HCT116 (cell line): ENCODE measurements around the gene HMGXB4. TPM values are rescaled to one million over a fixed set of nuclear protein-coding genes. Genes with fewer than 3 reads are reported as not detected.

ENCODE experiments used
- microRNA-seq: library from miRNA; unstranded; fragments of <30 nt; microRNA quantifications from one replicate; pipeline ENCODE4, GENCODE V29; 2016; ENCODE audit warnings: borderline number of aligned reads
- total RNA-seq: library from RNA; stranded (reverse); gene quantifications from one replicate; pipeline ENCODE4 v1.2.1, GENCODE V29; 2021; ENCODE audit not compliant: unreplicated experiment

The HMGXB4 gene
- total RNA-seq, 1 experiment from 2014 or later: 36.7 TPM

Small RNAs within 50 kb of the gene (microRNA-seq; reads per million reads assigned to microRNA genes)
- gene MIR3909 (3.2 reads per million), gene MIR6069 (not detected)

Other genes starting within 250 kb of the HMGXB4 start
- not detected for gene ISX, start 191.3 kb upstream of the HMGXB4 start, total RNA-seq
- gene TOM1, start 42.4 kb downstream of the HMGXB4 start, total RNA-seq: 18.0 TPM
- gene HMOX1, start 123.6 kb downstream of the HMGXB4 start, total RNA-seq: 26.4 TPM
- gene MCM5, start 142.6 kb downstream of the HMGXB4 start, total RNA-seq: 194 TPM